Stimulated activated naive CD4-positive, alpha-beta T cell treated with Interleukin-2 at 50 U/mL for 16 hours (primary cell): ENCODE measurements around the gene SLX4IP.

Experiments used
- DNase-seq: peaks from one replicate; lab custom pipeline; 2025; lab: John Stamatoyannopoulos, UW

Gene SLX4IP

DNA sequence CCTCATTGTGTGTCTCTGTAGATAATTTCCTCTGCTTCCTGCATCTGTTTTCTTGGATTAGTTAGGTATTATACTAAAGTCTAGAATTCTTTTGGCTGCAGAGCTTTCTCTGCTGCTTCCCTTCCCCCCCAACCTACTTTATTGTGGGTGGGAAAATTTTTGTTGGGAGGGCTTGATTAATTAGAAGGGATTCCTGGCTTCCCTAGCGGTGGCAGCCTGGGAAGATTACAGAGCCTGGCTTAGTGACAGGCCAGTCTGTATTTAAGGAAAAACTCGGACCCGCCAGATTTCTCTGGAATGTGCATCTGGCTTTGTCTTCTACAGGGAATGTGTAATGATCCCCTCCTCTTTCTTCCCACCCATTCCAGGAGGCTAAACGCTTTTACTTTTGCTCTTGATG lies 31.2 kb downstream of the SLX4IP start:
- DNase-seq = no peak

DNA sequence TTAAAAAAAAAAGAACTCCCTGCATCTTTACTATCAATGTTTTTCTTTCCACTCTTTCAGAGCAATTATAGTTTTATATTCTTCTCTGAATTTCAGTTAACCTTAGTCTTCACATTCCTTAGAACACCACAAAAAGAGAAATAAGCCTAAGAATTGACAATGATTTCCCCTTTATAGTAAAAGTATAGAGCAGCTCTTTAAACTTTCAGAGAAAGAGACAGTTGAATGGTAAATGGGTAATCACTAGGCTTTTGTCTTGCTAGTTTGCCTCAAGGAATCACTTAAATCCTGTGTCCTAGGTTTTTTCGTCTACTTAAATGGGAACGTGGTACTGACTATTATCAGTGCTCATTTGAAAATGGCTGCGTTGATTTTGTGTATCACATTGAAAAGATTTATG lies 31.8 kb downstream of the SLX4IP start:
- no peak for DNase-seq

DNA sequence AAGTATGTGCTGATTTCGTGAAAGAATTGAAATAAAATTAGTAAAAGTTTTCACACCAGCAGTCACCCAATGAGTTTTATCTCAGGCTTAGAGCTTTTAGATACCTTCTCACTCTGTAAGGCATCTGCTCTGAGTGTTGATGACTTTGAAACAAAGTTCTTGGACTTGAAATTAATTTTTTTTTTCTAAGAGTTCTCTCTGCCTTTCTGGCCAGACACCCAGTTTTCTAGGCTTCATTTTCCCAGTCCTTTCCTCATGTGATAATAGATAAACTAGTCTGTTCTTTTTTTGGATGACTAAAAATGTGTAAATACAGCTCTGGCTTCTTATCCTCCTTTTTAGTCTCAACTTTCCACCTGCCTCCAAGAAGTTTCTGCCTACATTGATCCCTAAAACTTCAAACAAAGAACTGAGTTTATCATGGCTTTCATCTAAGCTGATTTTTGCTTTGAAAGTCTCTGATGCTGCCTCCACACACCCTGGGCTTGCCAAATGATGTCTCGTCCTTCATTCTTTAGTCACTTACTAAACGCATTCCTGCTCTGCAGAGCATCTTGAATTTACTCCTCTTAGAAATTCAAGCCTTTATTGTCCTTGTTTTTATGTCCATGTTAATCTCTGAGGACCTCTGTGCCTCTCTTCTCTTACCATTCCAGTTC lies 32.7 kb downstream of the SLX4IP start:
- no peak for DNase-seq

DNA sequence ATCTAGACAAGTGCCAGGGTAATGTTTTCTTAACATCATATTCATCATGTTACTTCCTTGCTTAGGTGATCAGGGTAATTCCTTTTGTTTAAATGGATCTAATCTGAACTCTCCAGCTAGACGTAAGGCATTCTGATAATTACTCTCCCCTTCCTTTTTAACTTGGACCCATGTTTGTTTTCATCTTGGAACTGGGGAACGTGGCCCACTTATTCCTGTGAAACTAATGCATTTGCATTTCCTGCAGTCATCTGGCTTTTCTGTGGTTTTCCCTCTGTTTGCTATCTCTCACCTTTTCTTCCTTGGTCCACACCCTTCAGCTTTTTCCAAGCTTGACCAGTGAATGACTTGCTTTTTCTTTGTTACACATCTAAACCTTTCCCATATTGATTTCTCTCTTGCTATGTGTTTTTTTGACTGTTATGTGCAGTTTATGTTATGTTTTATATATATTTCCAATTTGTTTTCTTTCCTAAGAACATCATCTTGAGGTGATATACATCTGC lies 33.3 kb downstream of the SLX4IP start:
- DNase-seq = no peak

DNA sequence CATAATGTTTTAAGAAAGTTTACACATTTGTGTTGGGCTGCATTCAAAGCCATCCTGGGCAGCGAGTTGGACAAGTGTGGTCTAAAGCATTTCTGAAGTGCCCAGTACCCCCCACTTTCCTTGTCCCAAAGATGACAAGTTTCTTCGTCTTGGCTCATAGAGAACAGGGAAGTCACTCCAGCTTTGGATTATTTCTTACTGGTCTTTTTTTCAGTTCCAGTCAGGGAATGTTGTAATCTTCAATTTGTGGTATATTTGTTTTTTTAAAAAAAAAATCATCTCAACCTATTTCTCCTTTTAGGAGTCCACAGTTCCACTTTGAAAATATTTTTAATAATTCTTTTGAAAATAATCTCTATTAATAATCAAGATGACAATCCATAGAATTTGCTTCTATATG lies 34.0 kb downstream of the SLX4IP start:
- no peak for DNase-seq

DNA sequence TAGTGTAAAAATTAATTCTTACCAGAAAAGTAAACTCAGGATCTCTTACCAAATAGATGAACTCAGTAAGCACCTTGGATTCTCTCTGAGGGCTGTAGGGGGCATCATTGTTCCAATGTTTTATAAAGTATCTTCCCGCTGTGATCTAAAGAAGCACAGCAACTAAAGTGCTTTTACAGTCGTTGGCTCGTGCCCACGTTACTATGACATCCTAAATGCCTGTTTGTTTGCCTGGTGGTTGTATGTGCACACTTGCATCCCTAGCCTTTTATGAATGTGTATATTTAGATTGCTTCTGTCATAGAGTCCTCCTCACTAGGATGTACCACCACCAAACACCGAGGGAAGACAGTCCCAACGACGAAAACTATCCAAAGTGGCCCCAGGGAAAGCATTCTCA lies 34.5 kb downstream of the SLX4IP start:
- DNase-seq = no peak

DNA sequence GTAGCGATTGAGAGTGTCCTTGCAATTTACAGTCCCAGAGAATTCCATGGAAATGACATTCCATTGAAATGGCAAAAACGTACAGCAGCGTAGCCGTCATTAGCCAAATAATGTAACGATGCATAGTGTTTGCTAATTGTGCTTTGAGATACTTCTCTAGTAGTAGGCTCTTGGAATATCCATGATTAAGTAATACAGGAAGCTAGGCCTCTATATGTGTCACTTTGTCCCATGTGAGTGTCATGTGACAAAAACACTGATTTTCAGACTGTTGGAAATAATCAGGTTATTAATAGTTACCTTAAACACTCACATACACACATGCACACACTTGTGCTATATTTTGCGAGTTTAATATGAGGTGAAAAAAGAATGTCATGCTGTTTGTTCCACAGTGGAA lies 35.2 kb downstream of the SLX4IP start:
- no peak for DNase-seq

DNA sequence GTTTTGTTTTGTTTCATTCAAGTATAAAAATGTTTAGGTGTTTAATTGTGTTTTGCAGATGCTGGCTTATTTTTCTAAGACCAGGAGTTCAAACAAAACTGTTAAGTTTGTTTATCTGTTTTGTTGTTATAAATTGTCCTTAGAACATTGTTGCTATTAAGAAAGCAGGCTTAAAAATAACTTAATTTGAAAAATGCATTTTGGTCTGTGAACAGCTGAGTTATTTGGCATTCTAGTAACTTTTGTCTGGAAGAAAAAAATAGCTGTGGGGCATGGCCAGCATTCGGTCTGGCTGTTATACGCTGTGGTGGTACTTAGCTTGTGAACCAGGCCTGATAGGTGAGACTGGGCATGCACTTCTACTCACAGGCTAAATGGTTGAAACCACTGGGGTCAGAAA lies 37.8 kb downstream of the SLX4IP start:
- DNase-seq = no peak

DNA sequence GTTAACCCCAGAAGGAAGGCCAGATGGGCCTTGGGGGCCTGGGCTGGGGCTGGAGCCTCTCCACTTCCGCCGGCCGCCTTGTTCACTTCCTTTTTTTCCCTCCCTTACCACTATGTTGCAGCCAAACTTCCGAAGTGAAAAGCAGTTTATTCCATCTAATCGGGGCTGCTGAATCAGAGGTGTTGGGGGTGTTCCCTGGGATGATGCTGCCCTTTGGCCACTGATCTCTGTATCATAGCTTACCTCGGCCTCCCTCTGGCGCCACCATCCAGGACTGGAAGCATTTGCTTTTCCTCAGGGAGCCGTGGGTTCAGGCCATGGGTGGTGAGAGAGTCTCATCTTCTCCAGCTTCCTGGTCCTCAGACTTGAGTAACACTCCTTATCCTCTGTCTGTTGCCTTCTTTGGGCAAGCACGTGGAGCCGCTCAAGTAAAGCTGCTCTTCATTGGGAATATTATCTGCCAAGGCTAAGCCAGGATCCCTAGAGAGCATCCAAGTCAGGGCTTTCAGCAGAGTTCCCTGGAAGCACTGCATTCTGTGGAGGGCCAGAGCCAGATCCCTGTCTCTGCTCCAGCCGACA lies 39.6 kb downstream of the SLX4IP start:
- DNase-seq = no peak

DNA sequence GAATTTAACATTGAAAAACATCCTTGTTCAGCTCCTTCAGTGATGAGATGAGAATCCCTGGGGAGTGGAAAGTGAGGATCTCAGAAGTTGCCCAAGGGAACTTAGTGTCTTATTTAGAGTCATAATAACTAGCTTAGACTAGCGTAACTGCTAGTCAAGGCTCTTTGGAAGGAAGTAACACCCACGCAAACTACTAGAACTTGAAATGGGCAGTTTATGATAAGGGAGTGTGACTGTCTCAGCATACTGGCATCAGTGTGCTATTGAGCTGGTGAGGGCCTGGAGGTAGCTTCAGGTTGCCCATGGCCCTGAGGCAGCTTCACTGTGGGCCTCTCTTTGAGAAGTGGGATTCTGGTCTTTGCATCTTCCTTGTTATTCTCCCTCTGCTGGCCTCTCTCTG lies 40.1 kb downstream of the SLX4IP start:
- DNase-seq = no peak

DNA sequence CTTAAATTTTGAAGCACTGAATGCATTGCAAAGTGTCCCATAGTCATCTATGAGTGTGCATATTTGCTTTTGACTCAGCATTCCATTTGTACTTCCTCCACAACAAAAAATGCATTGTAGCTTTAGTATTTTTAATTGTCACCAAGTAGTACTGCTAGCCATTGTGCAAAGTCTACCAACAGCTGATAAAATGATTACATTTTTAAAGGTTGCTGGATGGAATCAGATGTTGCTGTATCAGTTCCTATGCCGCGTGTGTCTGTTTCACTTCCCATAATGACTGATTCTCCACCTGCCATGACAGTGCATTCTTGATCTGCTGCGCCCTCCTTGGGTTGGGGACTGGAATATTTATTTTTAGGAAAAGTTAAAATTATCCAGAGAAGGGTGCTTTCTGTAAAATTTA lies 41.2 kb downstream of the SLX4IP start:
- DNase-seq = no peak

DNA sequence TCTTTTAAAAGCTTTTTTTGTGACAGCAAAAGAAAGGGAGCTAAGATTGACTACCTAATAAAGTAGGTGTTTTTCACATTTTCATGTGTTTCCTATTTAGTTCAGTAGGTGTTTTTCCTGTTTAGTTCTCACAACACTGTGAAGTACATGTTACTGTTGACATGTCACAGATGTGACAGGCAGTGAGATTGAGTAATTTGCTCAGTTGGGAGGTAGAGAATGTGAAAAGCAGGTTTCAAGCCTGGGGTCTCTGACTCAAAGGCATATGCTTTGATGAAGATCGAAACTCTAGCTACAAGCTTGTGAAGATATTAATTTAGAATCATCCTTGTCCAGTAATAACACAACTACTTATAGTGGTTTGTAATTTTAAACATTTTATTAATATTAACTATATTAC lies 43.1 kb downstream of the SLX4IP start:
- DNase-seq = no peak

DNA sequence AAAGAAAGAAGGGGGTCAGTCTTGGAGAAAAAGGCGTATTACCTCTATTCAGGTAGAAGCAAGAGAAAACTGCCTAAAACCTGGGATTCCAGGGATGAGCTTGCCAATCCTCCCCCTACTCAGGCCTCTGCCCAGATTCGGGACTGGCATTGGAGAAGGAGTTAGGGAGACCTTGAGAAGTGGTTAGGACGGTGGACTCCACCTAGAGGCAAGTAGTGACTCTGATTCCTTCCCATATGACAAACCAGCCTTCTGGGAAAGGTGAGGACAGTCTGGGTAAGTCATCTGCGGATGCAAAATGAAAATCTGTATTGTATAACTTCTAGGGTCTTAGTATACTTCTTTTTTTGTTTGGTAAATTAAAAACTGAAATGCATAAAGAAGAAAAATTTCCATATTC lies 43.8 kb downstream of the SLX4IP start:
- DNase-seq = no peak

DNA sequence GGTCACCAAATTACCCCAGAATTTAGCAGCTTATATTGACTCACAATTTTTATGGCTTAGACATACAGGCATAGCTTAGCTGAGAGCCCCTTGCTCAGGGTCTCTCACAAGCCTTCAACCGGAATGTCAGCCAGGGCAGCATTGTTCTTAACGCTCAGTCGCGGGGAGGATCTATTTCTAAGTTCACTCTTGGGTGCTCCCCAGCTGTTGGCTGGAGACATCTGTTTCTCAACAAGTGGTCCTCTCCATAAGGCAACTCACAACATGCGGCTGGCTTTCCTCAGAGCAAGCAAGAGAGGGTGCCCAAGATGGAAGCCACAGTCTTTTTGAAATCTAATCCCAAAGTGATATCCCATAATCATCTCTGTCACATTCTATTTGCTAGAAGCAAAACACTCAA lies 46.6 kb downstream of the SLX4IP start:
- DNase-seq = no peak

DNA sequence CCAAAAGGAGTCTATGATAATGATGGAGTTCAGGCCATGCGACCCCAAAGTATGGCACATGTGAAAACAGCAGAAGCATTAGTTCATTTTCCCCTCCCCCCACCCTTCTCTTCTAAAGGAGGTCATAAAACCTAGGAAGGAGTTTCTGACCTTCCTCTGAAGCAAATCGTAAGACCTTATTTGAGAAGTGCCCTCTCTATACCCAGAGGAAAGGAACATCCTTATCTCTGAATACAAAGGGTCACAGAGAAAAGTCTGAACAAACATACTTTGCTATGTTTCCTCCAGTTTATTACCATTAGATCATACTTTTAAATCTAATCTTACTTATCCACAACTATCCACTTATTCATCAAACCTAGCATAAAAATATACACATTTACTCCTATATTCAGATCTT lies 48.6 kb downstream of the SLX4IP start:
- no peak for DNase-seq

DNA sequence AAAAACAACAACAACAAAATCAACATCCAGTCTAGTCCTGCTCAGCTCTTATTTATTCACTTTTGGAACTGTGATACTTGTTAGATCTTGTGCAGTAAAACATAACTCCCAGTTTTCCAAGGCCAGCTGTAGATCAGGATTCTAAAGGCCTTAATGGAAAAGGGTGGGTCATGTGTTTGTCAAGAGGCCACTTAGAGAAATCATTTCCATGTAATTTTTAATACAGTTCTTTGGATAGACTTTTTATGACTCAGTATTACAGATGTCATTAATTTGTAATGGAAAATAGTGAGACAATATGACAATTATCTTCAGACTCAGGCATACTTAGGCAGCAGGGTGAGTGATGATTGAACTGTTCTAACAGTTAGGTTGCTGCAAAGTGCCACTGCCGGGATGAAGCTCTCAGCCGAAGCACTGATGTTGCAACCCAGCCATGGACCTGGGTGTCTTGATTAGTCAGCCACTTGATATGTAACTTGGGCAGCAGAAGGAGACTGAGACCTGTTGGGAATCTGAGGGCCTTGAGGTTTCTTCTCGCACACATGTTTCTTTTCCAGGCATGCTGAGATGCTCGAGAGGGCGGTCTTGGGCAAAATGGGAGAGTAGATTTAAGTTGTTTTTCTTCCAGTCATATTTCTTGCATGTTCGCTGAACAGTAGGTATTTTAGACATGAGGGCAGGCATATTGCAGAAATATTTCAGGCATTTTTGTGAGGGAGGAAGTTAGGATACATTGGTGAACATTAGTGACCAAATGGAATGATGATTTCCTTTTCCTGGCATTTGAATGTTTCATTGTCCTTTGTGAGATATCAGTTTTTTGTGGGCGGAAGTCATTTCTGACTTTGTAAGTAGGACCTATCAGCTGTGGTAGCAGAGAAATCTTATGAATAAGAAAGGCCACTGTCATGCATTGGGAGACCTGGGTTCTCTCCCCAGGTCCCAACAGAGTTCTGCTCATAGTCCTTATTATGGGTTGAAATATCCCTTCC lies 52.3 kb downstream of the SLX4IP start:
- no peak for DNase-seq

DNA sequence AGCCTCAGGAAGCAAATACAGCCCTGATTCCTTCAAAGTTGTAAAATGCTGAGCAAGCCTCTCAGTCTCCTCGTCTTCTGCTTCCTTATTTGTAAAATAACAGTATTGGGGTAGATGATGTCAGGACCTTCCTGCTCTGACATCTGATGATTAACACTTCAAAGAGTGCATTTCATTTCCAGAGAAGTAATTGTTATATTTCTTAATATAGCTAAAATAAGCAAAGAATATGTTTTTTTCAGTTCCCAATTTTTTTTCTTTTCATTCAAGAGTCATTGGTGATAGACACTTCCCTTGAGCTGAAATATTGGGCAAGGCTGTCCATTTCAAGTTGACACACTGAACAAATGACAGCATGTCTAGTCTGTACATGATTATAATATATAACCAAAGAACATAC lies 53.4 kb downstream of the SLX4IP start:
- DNase-seq = no peak

DNA sequence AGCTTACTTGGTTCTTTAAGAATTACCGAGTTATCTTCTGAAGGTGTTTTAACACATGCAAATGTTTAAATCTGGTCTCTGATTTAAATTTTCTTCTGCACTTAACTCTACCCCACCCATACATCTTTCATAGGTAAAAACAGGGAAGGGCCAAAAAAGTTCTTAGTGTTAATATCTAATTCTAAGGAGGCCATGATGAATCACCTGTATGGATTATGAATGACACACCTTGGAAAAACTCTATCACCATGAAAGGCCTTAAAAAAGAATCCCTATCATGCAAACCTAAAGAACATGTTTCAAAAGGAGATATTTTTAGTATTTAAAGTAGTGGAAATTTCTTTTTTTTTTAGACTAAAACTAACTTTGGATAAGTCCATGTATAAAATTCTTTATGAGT lies 54.7 kb downstream of the SLX4IP start:
- DNase-seq = no peak

DNA sequence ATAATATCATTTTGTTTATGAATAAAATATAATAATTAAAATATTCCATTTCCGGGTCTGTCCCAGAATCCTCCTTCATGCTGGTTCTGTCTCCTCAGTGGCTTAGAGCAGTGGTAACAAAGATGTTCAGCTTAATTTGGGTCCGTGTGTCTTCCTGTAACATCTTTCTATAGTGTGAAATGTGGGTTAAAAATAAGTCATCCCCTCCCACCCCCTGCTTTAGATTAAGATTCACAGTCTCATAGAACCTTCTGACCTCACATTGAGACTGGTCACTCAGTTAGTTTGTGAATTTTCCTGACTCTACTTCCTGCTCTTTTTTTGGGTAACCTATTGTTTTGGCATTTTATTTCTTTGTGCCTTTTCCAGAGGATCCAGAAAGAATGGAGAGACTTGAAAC lies 55.2 kb downstream of the SLX4IP start:
- DNase-seq = no peak

DNA sequence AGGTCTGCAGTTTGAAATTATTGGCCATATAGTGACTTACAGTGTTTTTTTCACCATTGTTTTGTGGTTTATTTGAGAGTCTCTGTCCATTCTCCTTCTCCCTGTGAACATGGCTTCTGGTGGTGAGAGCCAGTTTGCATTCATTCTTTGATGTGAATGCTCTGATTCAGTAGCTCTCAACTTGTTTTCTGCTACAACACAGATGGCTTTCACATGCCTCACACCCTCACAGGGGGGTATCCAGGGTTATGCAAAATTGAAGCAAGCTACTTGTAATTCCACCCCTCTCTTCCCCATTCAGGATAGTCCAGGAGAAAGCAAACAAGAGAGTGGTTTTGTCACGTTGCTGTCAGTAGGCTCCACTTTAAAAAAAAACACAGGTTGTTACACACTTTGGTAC lies 55.6 kb downstream of the SLX4IP start:
- DNase-seq = no peak

DNA sequence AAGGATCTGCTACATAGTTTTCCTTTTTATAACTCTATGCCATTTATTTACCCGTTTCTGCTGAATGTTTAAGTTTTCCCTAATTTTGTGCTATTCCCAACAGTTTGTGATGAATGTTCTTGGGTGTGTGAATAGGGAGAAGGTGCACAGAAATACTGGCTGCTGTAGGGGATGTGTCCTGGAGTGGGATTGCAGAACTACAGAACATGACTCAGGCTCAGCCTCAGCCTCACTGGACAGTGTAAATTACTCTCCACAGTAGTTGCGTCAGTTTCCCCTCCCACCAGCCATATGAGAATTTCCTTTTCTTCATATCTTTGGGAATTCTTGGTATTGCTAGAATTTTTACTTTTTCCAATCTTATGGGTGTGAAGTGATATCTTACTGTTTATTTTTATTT lies 57.0 kb downstream of the SLX4IP start:
- DNase-seq = no peak

DNA sequence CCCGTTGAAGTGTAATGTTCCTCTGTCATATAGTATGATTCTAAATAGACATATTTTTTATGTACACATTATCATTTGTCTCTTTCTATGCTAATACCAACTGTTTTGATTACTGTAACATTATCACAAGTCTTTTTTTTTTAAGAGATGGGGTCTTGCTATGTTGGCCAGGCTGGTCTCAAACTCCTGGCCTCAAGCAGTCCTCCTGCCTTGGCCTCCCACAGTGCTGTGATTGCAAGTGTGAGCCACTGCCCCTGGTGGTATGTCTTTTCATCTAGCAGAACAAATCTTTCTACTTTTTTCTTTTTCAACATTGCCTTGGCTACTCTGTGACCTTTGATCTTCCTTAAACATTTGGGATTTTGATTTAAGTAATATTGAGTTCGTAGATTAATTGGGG lies 57.7 kb downstream of the SLX4IP start:
- no peak for DNase-seq

DNA sequence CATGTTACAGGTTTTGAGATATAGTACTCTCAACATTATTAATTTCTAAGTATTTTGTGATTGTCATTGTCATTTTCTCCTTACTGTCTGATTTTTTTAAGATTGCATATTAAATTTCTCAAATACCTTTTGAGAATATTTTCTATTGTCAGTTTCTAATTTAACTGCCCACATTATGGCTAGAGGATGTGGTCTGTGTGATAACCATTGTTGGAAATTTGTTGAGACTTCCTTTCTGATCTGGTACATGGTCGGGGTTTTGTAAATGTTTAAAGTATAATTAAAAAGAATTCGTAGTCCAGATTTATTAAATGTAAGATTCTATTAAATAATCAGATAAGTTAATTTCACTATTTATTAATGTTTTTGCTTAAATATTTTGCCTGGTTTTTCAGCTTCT lies 60.1 kb downstream of the SLX4IP start:
- no peak for DNase-seq
